IPS-15b (cell line): Measurements from ENCODE around the gene SPDEF.

Experiments used
- H3K27me3 ChIP-seq: one replicate; pipeline ENCODE4 v1.6.1; 2013; ENCODE audit warnings: low read length; ENCODE audit not compliant: control insufficient read depth, insufficient read depth
- H3K36me3 ChIP-seq: one replicate; pipeline ENCODE4 v1.6.1; 2013; ENCODE audit warnings: low read length; ENCODE audit not compliant: control insufficient read depth, insufficient read depth
- H3K4me1 ChIP-seq: one replicate; pipeline ENCODE4 v1.6.1; 2013; ENCODE audit warnings: mild to moderate bottlenecking, low read length; ENCODE audit not compliant: control insufficient read depth, insufficient read depth
- H3K4me3 ChIP-seq: one replicate; pipeline ENCODE4 v1.5.1; 2013; ENCODE audit warnings: low read depth, low read length
- H3K9ac ChIP-seq: one replicate; pipeline ENCODE4 v1.6.1; 2013; ENCODE audit warnings: low read depth, mild to moderate bottlenecking, low read length
- H3K9me3 ChIP-seq: one replicate; pipeline ENCODE4 v1.6.1; 2013; ENCODE audit warnings: mild to moderate bottlenecking, low read length; ENCODE audit not compliant: control insufficient read depth, insufficient read depth

The SPDEF gene

DNA sequence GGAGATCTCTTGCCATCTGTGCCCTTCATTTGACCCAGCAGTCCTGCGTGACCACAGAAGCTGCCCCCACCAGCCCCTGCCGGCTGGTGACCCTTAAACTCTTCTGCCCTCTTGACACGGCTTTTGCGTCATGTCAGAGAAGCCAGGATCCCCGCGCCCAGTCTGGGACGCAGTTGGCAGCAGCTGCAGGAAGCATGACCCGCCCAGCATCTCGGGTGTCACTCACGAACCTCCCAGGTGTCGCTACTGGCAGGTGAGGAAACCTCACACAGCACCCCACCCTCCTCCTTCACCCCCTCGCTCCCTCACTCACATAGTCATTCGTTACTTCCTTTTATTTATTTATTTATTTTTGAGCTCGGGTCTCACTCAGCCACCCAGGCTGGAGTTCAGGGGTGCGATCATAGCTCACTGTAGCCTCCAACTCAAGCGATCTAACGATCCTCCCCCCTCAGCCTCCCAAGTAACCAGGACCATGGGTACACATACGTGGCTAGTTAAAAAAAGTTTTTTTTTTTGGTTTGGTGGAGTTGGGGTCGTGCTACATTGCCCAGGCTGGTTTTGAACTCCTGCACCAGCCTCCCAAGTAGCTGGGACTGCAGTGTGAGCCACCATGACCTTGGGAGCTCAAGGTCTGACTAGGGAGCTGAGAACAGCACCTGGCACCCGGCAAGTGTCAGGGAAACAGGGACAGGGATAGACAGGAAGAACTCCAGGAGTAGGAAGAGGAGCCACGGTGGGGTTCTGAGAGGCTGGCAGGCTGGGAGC lies 14.1 kb upstream of the SPDEF start:
- H3K9me3 ChIP-seq = no peaks in the 10 kb centered on the region
- H3K27me3 ChIP-seq = no peaks in the 10 kb centered on the region
- peaks cover 10% of the 10 kb centered on the region for H3K4me1 ChIP-seq
- no peaks in the 10 kb centered on the region for H3K36me3 ChIP-seq
- H3K4me3 ChIP-seq = no peak overlapping the region
- no peak overlapping the region for H3K9ac ChIP-seq

DNA sequence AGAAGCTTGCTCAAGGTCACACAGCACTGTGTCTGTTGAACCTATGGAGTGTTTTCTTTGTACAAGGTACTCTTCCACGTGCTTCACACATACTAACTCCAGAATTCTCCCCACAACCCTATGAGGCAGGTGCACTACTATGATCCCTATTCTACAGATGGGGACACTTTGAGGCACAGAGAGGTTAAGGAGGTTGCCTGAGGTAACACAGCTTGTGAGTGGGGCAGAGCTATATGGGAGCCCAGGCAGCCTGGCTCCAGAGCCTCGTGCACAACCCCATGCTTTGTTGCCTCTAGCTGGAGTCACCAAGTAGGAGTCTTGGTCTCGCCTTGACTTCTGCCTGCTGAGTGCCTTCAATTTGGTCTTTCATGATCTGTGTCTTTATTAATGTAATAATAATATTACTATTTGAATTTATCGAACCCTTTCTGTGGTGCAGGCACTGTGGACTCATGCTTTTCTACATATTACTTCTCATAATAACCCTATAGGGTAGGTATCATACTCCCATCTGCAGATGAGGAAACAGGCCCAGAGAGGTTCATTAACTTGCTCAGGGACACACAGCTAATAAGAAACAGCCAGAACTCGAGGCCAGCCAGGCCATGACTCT lies 13.3 kb upstream of the SPDEF start:
- Histone ChIP-seq H3K9me3 (no peaks in the 10 kb centered on the region), H3K27me3 (no peaks in the 10 kb centered on the region), H3K4me1 (peaks cover 6% of the 10 kb centered on the region), H3K36me3 (no peaks in the 10 kb centered on the region), H3K4me3 (no peak overlapping the region), H3K9ac (no peak overlapping the region)

DNA sequence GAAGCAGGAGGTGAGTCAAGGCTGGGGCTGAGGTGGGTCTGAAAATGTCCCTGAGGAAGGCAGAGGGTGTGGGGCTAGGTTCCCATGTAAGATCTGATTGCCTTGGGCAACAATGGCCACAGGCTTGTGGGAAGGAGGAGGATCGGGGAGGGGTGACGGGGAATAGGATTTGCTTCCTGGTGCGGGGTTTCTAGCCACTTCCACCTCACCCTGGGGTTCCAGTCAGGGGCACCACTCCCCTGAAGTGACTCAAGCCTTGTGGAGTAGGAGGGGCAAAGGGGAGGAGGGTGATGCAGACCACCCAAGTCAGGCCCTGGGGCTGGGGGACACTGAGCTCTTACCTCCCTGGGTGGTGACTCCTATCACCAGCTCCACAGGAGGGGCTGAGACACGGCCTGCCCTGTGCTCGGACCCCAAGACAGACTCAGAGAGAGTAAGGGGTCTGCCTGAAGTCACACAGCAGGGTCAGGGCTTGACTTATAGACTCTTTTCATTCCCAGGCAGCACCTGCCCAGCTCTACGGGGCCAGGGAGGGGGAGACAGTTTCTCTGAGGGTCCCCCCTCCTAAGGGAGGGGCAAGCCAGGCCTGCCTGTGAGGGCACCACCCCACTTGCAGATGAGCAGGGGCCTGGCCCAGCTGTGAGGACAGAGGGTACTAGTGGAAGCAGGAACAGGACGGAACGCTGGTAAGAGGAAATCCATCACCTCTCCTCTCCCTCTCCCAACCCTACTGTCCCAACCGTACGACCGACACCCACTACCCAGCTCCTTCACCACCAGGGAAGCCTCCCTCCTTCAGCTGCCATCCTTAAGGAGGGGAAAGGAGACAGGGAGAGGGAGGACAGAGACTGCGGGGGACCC lies 12.4 kb upstream of the SPDEF start:
- no peak overlapping the region for H3K9ac ChIP-seq
- no peak overlapping the region for H3K4me3 ChIP-seq
- peaks cover 5% of the 10 kb centered on the region for H3K4me1 ChIP-seq
- no peaks in the 10 kb centered on the region for H3K36me3 ChIP-seq
- H3K27me3 ChIP-seq = no peaks in the 10 kb centered on the region
- H3K9me3 ChIP-seq = no peaks in the 10 kb centered on the region

DNA sequence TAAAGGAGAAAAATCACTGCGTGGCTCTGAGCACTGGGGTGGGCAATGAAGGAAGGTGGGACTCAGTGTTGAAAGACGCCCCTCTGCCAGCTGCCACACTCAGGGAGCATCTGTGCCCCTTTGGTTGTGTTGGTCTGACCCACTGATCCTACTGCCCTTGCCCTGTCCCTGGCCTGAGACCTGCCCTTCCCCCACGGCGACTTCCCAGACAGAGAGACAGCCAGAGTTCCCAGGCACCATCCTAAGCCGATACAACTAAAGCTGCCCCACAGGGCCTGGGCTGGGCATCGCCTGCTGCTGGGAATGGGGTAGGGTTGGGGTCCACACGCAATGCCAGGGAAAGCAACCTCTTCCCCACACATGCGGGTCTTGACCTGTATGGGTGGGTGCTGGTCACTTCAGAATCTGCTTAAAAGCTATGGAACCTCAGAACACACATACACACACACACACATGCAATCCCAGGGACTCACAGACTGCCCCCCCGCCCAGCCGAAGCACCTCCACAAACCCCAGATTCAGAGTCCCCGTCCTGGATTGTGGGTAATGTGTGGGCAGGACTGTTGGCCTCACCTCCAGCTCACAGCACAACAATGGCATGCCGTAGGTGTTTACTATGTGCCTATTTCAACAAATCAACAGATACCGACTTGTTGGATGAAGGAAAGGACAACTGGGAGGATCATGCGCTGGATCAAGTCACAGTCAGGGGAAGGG lies 10.9 kb upstream of the SPDEF start:
- Histone ChIP-seq H3K4me1 (peaks cover 5% of the 10 kb centered on the region), H3K4me3 (no peak overlapping the region), H3K27me3 (no peaks in the 10 kb centered on the region), H3K9me3 (no peaks in the 10 kb centered on the region), H3K9ac (no peak overlapping the region), H3K36me3 (no peaks in the 10 kb centered on the region)

DNA sequence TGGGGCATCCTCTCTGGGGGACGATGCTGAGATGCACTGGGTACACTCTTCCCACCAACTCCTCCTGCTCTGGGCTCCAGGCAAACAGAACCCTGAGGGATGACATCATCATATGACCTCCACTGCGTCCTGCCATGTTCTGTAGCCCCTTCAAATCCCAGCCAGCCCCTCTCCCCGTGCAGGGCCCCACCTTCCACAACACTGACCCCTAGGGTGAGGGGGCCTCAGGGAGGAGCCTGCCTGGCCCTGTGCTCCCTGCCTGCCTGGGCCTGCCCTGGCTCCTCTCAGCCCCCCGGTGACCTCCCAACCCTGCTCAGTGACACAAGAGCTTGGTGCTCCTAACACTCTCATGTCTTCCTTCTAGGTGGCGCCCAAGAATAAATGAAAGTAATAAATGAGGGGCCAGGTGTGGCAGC lies 9.6 kb upstream of the SPDEF start:
- Histone ChIP-seq H3K9ac (no peak overlapping the region), H3K27me3 (no peaks in the 10 kb centered on the region), H3K9me3 (no peaks in the 10 kb centered on the region), H3K4me3 (no peak overlapping the region), H3K36me3 (no peaks in the 10 kb centered on the region), H3K4me1 (peaks cover 10% of the 10 kb centered on the region)

DNA sequence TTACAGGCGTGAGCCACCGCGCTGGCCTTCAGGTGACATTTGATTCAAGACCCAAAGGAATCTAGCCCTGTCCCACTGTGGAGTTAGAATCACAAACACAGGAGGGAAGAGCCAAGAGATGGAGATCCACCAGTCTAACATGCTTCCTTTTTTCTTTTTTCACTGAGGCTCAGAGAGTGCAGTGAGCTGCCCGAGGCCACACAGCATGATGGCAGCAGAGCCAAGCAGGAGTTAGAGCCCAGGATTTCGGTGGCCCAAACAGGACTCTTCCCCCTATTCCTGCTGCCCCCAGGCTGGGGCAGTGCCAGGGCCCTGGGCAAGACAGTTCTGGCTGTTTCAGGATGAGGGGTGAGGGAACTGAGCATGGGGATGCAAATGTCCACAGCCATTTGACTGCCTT lies 8.1 kb upstream of the SPDEF start:
- Histone ChIP-seq H3K4me1 (peaks cover 18% of the 10 kb centered on the region), H3K27me3 (no peaks in the 10 kb centered on the region), H3K36me3 (no peaks in the 10 kb centered on the region), H3K4me3 (no peak overlapping the region), H3K9ac (no peak overlapping the region), H3K9me3 (no peaks in the 10 kb centered on the region)

DNA sequence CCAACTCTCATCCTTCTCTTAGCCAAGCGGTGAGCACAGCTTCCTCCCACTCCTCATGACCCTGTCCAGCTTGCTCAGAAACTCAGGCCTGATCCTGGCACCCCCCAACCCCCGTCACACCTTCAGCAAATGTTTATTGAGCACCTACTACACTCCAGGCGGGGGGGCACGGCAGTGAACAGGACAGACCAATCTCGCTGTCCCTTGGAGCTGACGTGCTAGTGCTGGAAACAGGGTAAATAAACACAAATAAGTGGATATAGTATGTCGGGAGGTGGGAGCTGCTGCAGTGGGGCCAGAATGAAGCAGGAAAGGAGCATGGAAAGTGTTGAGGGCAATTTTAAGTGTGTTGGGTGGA lies 7.4 kb upstream of the SPDEF start:
- Histone ChIP-seq H3K36me3 (no peaks in the 10 kb centered on the region), H3K4me1 (peaks cover 16% of the 10 kb centered on the region), H3K9ac (no peak overlapping the region), H3K9me3 (no peaks in the 10 kb centered on the region), H3K27me3 (no peaks in the 10 kb centered on the region), H3K4me3 (no peak overlapping the region)

DNA sequence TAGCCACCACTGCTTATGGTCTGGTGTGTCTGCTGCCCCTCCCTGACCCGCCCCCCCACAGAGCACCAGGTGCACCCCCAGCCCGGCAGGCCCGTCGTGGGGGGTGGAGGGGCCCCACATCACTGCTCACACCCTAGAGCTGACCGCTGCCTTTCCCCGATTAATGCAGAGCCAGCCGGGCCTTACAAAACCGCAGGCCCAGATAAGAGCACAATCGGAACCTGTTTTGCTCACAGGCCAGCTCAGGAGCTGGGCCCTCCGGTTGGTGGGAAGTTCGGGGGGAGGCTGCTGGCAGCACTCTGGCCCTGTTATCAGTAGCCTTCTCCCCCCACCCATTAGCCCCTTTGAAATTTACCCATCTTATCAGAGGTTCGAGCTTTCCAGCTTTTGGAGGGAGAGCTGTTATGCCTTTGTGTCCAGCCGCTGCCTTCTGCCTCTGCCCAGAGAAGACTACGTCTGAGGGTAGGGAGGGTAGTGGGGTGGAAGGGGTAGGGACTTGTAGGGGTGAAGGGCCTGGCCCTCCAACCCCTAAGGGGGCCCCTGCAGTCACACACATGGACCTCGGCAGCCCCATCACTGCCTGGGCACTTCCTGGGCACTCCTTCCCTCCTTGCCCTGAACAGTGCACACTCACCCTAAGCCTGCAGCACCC lies 6.9 kb upstream of the SPDEF start:
- Histone ChIP-seq H3K9ac (no peak overlapping the region), H3K27me3 (no peaks in the 10 kb centered on the region), H3K36me3 (no peaks in the 10 kb centered on the region), H3K4me3 (no peak overlapping the region), H3K4me1 (peaks cover 13% of the 10 kb centered on the region), H3K9me3 (no peaks in the 10 kb centered on the region)

DNA sequence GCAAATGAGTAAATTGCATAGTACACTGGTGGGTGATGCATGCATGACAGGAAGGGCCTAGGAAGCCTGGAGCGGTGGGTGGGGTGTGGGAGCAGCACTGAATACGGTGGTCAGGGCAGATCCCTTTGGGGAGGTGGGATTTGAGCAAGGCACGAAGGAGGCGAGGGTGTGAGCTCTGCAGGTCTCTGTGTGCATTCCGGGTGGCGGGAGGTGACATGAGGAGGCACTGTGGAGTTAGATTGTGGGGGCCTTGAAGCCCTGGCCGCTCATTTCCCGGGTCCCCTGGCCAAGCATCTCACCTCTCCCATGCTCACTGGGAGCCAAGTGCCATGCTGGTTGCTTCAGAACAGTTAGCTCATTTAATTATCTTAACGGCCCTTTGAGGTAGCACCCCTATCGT lies 6.2 kb upstream of the SPDEF start:
- Histone ChIP-seq H3K4me3 (no peak overlapping the region), H3K27me3 (no peaks in the 10 kb centered on the region), H3K36me3 (no peaks in the 10 kb centered on the region), H3K9ac (no peak overlapping the region), H3K9me3 (no peaks in the 10 kb centered on the region), H3K4me1 (peaks cover 13% of the 10 kb centered on the region)

DNA sequence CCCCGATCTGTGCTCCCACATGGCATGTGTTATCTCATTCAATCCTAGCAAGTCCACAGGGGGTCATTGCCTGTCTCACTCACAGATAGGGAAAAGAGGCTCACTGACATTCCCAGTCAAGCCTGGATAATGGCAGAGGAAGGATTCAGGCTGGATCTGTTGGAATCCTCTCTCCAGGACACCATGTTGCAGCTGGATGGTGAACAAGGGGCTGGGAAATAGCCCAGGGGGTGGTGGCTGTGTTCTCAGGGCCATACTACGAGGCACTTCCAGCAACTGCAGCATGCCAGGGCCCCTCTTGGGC lies 5.0 kb upstream of the SPDEF start:
- no peaks in the 10 kb centered on the region for H3K36me3 ChIP-seq
- no peak overlapping the region for H3K9ac ChIP-seq
- peaks cover 13% of the 10 kb centered on the region for H3K4me1 ChIP-seq
- H3K4me3 ChIP-seq = no peak overlapping the region
- H3K9me3 ChIP-seq = no peaks in the 10 kb centered on the region
- no peaks in the 10 kb centered on the region for H3K27me3 ChIP-seq
